Vagina (tissue), 2 donors: Measurements from ENCODE around the gene LRRC72.

Experiments
- POLR2A ChIP-seq, 2 donors: fragments of 450-650 bp; IDR thresholded peaks; one replicate each; pipeline ENCODE4 v1.6.1; 2017; ENCODE audit warnings: antibody characterized with exemption in 2 of 2, mild to moderate bottlenecking in 2 of 2, moderate library complexity in 2 of 2
- TF ChIP-seq, protein P1 (sequence below), 3 experiments: fragments of 450-650 bp in 2 of 3; fragments of 200-600 bp in 1 of 3; sonication (generic) in 1 of 3; IDR thresholded peaks; one replicate each; pipeline ENCODE4 v1.5.1; 2017 to 2019; ENCODE audit warnings: antibody characterized with exemption in 3 of 3, mild to moderate bottlenecking in 2 of 3, moderate library complexity in 2 of 3

DNA sequence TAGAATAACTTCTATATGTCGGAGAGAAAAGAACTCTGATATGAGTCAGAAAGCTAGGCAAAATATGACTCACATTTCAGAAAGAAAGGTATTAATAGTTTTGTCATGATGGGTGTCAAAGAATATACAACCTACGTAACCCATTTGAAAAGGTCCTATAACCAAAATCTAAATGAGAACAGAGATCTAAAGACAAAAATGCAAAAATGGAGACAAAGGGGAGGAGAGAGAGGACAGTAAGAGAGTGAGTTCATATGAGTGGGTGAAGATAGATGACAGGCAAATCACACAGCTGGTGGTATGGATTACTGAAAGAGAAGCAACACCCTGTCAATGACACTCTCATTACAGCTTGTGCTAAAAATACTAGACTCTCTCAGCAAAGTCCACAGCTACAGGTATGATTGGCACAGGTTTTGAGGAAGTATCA is 93.4 kb downstream of the LRRC72 start:
- TF ChIP-seq, protein P1, sequence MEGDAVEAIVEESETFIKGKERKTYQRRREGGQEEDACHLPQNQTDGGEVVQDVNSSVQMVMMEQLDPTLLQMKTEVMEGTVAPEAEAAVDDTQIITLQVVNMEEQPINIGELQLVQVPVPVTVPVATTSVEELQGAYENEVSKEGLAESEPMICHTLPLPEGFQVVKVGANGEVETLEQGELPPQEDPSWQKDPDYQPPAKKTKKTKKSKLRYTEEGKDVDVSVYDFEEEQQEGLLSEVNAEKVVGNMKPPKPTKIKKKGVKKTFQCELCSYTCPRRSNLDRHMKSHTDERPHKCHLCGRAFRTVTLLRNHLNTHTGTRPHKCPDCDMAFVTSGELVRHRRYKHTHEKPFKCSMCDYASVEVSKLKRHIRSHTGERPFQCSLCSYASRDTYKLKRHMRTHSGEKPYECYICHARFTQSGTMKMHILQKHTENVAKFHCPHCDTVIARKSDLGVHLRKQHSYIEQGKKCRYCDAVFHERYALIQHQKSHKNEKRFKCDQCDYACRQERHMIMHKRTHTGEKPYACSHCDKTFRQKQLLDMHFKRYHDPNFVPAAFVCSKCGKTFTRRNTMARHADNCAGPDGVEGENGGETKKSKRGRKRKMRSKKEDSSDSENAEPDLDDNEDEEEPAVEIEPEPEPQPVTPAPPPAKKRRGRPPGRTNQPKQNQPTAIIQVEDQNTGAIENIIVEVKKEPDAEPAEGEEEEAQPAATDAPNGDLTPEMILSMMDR (IDR thresholded peaks at IDR 0.05) = no peak
- TF ChIP-seq POLR2A (IDR thresholded peaks at IDR 0.05) = no peak
